Activated T-helper 1 cell treated with Interleukin-2 at 50 U/mL for 16 hours (primary cell): Measurements from ENCODE around the gene KRT6C.
"Not testable (repeated sequence)": the region's sequence is repeated elsewhere in the genome, so short reads cannot be mapped to it uniquely, and the experiment has no call there.

Experiments
- DNase-seq: peaks from one replicate; pipeline ENCODE4 v3.0.0-alpha.2; 2020; ENCODE audit warnings: low read depth

Gene KRT6C

DNA sequence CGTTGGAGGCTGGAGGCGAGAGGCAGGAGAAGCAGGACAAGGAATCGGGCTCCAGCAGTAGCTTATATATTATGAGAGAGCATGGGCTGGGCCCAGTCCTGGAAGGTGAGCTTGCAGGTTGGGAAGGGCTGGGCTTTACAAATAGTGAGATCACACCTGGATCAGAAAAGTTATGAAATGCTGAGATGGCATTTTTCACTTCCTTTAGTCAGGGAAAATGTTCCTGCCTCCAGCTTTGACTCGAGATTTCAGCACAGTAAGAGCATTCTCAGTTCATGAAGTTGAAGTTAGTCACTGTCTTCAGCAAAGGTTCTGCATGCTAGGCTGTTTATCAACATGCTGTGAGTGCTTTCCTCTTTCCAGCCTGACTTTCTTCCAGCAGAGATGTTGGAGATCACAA lies at the start of gene KRT6C:
Gene KRT6C, minus strand, starts transcription at position 38 of the 400 bp plus-strand sequence. CDS start 68 bp downstream, outside the sequence.
- no peak for DNase-seq

DNA sequence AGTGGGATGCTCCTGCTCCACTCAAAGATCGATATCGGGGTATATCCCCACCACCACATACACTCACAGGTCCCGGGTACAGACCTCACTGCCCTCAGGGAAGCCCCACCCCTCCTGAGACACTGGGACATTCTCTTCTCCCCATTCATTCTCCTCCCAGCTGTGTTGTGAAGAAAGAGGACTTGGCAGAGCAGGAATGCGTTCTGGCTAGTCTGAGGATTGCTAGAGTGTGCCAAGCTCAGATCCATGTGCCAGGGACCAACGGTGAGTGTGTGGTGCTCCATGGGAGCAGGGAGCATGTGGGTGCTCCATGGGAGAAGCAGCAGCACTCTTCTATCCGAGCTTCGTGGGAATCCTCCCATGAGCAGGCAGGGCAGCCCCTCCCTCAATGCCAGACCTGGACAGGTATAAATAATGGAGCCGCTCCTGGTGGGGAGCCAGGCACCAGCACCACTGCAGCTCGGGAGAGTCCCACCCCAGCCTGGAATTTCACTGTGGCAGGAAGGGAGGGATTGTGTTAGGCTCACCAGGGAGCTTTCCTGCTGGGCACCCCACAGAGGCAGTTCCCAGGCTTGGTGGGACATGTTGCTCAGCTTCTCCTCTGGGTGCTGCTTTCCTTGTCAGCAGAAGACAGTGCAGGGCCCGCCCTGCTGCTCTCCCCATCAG lies 48.9 kb upstream of the KRT6C start:
- DNase-seq: no peak

- no peak for DNase-seq
These were observed 48.1 kb upstream of the KRT6C start for GRCh38 chr12:52521568-52522266.

DNA sequence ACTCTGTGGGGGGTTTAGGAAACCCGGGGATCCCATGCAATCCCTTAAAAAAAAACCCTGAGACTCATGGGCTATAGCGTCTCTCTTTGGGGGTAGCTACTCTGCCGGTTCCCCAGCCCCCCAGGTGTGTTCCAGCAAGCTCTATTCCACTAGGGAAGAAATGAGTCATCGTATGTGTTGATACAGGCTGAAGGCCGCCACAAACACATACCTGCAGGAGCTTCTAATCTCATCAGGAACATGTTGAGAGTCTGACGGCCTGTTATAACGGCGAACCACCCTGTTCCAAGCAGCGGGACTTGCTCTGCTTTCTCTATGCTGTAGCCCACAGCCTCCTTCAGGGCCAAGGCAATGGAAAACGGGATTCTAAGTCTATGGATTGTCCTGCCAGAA lies 47.6 kb upstream of the KRT6C start:
- no peak for DNase-seq

GRCh38 chr12:52519826-52520662 lies 46.4 kb upstream of the KRT6C start, which contains the start of gene KRT5:
TSS of gene KRT5 (minus strand) at chr12:52520394. CDS start at chr12:52520296, 98 bp downstream.
- no peak for DNase-seq

DNA sequence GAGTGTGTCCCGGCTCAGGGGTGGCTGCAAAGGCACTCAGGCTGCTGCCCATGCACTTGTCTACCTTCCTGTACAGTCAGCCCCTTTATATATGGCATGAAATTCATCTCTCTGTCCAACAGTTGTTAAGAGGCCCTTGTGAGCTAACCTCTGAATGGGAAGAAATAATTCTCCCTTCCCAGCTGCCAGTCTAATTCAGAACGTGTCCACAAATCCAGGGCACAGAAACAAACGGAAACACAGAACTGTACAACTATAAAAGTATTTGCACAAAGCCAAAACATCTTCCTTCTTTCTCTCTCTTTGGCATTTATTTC lies 45.7 kb upstream of the KRT6C start:
- no peak for DNase-seq

GRCh38 chr12:52518574-52519386 lies 45.2 kb upstream of the KRT6C start:
- DNase-seq: no peak

- no peak for DNase-seq
These were observed 44.3 kb upstream of the KRT6C start for GRCh38 chr12:52517888-52518287.

- no peak for DNase-seq
These were observed 43.6 kb upstream of the KRT6C start for GRCh38 chr12:52517005-52517835.

DNA sequence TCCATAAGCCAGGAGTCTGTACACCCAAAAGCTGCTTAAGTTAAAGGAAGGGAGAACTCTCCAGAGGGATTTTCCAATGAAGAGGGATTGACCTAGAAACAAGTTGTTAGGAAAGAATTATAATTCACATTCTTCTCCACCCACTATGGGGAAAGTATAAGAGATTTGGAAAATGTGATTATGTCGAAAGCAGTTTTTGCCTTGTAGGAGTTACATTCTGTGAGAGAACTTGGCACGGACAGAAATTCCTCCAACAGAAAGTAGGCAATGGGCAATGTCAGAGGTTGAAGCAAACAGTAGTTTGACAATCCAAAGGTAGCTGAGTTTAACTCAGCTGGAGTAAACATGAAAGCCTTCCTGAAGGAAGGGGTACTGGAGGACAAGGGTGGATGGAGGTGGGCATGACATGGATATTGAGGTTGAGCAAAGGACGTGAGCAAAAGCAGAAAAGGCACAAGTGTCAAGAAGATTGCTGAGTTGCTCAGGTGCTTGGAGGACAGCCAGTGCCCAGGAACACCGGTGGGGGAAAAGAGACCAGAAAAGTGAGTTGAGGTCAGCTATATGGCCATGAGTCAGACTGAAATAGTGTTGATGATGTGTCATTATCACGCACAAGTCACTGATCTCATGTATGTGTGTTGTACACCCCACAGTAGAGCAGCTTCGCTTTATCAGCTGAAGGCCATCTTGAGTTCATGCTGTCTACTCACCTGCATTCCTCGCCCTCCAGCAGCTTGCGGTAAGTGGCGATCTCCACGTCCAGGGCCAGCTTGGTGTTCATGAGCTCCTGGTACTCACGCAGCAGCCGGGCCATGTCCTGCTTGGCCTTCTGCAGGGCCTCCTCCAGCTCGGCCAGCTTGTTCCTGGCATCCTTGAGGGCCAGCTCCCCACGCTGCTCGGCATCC lies 42.6 kb upstream of the KRT6C start:
- no peak for DNase-seq

DNA sequence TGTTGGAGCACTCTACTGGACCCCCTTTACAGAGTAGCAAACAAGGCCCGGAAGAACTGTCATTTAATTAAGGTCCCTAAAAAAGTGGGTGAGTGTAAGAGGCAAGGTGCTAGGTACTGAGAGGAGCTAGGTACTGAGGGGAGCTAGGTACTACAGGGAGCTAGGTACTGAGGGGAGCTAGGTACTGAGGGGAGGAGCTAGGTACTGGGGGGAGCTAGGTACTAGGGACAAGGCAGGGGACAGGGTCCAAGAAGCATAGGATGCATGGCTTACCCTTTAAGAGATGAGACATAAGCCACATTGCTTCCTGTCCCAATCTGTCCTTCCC lies 41.7 kb upstream of the KRT6C start:
- no peak for DNase-seq

- no peak for DNase-seq
These were observed 41.1 kb upstream of the KRT6C start for GRCh38 chr12:52514471-52515318.

- no peak for DNase-seq
These were observed 40.1 kb upstream of the KRT6C start for GRCh38 chr12:52513736-52514135.

DNA sequence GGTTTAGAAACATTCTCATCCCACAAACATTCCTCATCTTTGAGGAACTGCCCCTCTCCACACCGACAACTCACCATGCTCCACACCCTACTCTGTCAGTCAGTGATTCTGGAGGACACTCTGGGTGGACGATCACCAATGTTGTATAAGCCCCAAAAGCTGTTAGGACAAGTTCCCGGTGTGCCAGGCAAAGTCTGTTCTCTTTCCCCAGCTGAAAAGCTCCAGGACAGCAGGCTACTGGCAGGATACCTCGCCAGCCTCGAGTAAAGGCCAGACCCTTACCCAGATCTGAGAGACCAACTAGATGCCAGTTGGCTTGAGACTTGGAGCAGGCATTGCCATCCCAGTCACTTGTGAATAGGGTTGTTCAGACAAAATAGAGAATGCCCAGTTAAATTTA lies 34.6 kb upstream of the KRT6C start:
- DNase-seq: no peak

- no peak for DNase-seq
These were observed 33.5 kb upstream of the KRT6C start for GRCh38 chr12:52506858-52507715.

- DNase-seq: no peak
These were observed 29.3 kb upstream of the KRT6C start for GRCh38 chr12:52502877-52503276.

DNA sequence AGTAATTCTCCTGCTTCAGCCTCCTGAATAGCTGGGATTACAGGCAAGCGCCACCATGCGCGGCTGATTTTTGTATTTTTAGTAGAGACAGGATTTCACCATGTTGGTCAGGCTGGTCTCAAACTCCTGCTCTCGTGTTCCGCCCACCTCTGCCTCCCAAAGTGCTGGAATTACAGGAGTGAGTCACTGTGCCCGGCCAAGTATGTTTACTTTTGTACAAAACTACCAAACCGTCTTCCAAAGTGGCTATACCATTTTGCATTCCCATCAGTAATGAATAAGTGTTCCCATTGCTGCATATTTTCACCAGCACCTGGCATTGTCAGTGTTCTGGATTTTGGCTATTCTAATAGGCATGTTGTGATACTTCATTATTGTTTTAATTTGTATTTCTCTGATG lies 27.9 kb upstream of the KRT6C start:
- no peak for DNase-seq

DNA sequence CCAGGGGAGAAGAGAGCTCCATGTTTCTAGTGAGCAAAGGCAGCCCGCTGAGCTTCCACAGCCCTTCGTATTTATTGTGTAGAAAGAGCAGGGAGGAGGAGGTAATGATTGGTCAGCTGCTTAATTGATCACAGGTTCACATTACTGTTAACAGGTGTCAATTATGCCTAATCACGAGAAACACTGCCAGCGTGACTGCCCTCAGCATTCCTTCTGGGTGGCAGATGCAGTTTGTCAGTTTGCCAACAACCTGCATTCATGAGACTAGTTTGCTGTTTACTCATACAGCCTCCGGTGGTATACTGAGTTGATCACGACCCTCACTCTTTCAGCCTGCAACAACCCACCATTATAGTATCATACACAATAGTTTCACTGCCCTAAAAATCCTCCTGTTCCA lies 27.0 kb upstream of the KRT6C start:
- not testable (repeated sequence) for DNase-seq
